H1 (cell line): ENCODE data around the gene POLR3K. TPM values are rescaled to one million over a fixed set of nuclear protein-coding genes. Genes with fewer than 3 reads are reported as not detected.

ENCODE experiments used
- CTCF ChIA-PET: fragments of 300-600 bp; sonication (Branson Sonifier 250); formaldehyde crosslinking; loops from one replicate; lab custom pipeline; 2021; ENCODE audit not compliant: partially characterized antibody; lab: Charles Lee
- POLR2A ChIA-PET: fragments of 300-600 bp; sonication (Branson Sonifier 250); formaldehyde crosslinking; loops from one replicate; lab custom pipeline; 2021; ENCODE audit warnings: inconsistent platforms; ENCODE audit not compliant: partially characterized antibody; lab: Charles Lee
- DNase-seq, 2 experiments: peaks; one replicate each; pipeline versions ENCODE4 v3.0.0 to v3.0.0-alpha.2; 2010 to 2022; ENCODE audit warnings: low spot score in 2 of 2, low read depth in 1 of 2, mixed read lengths in 1 of 2
- FAIRE-seq: peaks from 2 replicates; lab custom pipeline; 2011; peaks lifted over from hg19 to GRCh38; lab: Jason Lieb, UNC
- H2AFZ ChIP-seq: 2 replicates; pipeline ENCODE4 v1.8.1; 2012; ENCODE audit warnings: low read length, inconsistent platforms
- H2AK5ac ChIP-seq: 2 replicates; pipeline ENCODE4 v1.6.1; 2013; ENCODE audit warnings: low read depth, low read length
- H2BK120ac ChIP-seq: replicated peaks from 2 replicates; pipeline ENCODE3; 2013; ENCODE audit warnings: low read depth, low read length, inconsistent platforms
- H2BK12ac ChIP-seq: 2 replicates; pipeline ENCODE4 v1.6.1; 2013; ENCODE audit warnings: low read depth, low read length
- H2BK15ac ChIP-seq: 2 replicates; pipeline ENCODE4 v1.6.1; 2013; ENCODE audit warnings: low read length
- H2BK20ac ChIP-seq: 2 replicates; pipeline ENCODE4 v1.6.1; 2013; ENCODE audit warnings: low read length
- H2BK5ac ChIP-seq: 2 replicates; pipeline ENCODE4 v1.6.1; 2013; ENCODE audit warnings: low read depth, low read length
- H3K14ac ChIP-seq: 2 replicates; pipeline ENCODE4 v1.6.1; 2013; ENCODE audit warnings: inconsistent platforms; ENCODE audit not compliant: insufficient read length
- H3K18ac ChIP-seq: 2 replicates; pipeline ENCODE4 v1.6.1; 2013; ENCODE audit warnings: low read length; ENCODE audit errors: extremely low read depth
- H3K23ac ChIP-seq: 2 replicates; pipeline ENCODE4 v1.6.1; 2013; ENCODE audit warnings: inconsistent platforms; ENCODE audit not compliant: insufficient read length
- H3K23me2 ChIP-seq: 2 replicates; pipeline ENCODE4 v1.6.1; 2013; ENCODE audit warnings: low read depth, low read length
- H3K27ac ChIP-seq: 2 replicates; pipeline ENCODE4 v1.6.1; 2011; ENCODE audit warnings: low read depth, low read length, inconsistent platforms
- H3K27me3 ChIP-seq, 4 experiments: replicated peaks in 1 of 4; 1 replicate in 1 of 4; 2 replicates in 3 of 4; pipeline versions ENCODE4 v1.6.1 to v1.8.1; 2011 to 2013; ENCODE audit warnings: low read length in 3 of 4, mild to moderate bottlenecking in 3 of 4, inconsistent platforms in 2 of 4, mixed read lengths in 2 of 4, moderate library complexity in 1 of 4; ENCODE audit not compliant: control insufficient read depth in 3 of 4, insufficient read depth in 3 of 4; ENCODE audit errors: extremely low read depth in 1 of 4
- H3K36me3 ChIP-seq, 4 experiments: 2 replicates each; pipeline versions ENCODE4 v1.6.1 to v1.8.1; 2011 to 2013; ENCODE audit warnings: mild to moderate bottlenecking in 4 of 4, low read length in 3 of 4, moderate library complexity in 2 of 4, control low read depth in 1 of 4, inconsistent platforms in 1 of 4; ENCODE audit not compliant: insufficient read depth in 4 of 4, control insufficient read depth in 2 of 4
- H3K4ac ChIP-seq: replicated peaks from 2 replicates; pipeline ENCODE3; 2013; ENCODE audit warnings: low read length, low read depth, mixed read lengths, inconsistent platforms; ENCODE audit not compliant: insufficient read length
- H3K4me1 ChIP-seq, 4 experiments: replicated peaks in 1 of 4; 1 replicate in 1 of 4; 2 replicates in 3 of 4; pipeline versions ENCODE4 v1.6.1 to v1.8.1; 2011 to 2013; ENCODE audit warnings: low read length in 3 of 4, inconsistent platforms in 2 of 4, mixed read lengths in 1 of 4; ENCODE audit not compliant: insufficient read depth in 4 of 4, control insufficient read depth in 3 of 4
- H3K4me2 ChIP-seq, 2 experiments: 2 replicates each; pipeline versions ENCODE4 v1.6.1 to v1.8.1; 2011 to 2013; ENCODE audit warnings: low read depth in 2 of 2, low read length in 2 of 2, control low read depth in 1 of 2, inconsistent platforms in 1 of 2, mild to moderate bottlenecking in 1 of 2; ENCODE audit not compliant: insufficient read depth in 1 of 2
- H3K4me3 ChIP-seq, 4 experiments: fragments of 200-600, 300-600 bp in 1 of 4; sonication (generic), shearing (Covaris generic), sonication (Bioruptor Twin) in 1 of 4; 2 replicates each; pipeline versions ENCODE4 v1.5.1 to v1.8.1; 2011 to 2016; ENCODE audit warnings: low read length in 4 of 4, low read depth in 3 of 4, control low read depth in 2 of 4, inconsistent platforms in 2 of 4, mild to moderate bottlenecking in 2 of 4, mixed read lengths in 1 of 4, moderate library complexity in 1 of 4; ENCODE audit not compliant: insufficient read depth in 2 of 4; ENCODE audit errors: extremely low read depth in 1 of 4
- H3K56ac ChIP-seq: replicated peaks from 2 replicates; pipeline ENCODE3; 2013; ENCODE audit warnings: low read depth, mild to moderate bottlenecking, mixed read lengths, low read length, inconsistent platforms; ENCODE audit not compliant: insufficient read length
- H3K79me1 ChIP-seq: 2 replicates; pipeline ENCODE4 v1.6.1; 2013; ENCODE audit warnings: low read depth, low read length, control low read depth
- H3K79me2 ChIP-seq, 2 experiments: 2 replicates each; pipeline versions ENCODE4 v1.6.1 to v1.8.1; 2012 to 2013; ENCODE audit warnings: low read length in 2 of 2, mild to moderate bottlenecking in 2 of 2, inconsistent platforms in 1 of 2; ENCODE audit not compliant: insufficient read depth in 2 of 2, control insufficient read depth in 1 of 2
- H3K9ac ChIP-seq, 4 experiments: replicated peaks in 1 of 4; 1 replicate in 1 of 4; 2 replicates in 3 of 4; pipeline versions ENCODE4 v1.6.1 to v1.8.1; 2011 to 2013; ENCODE audit warnings: low read depth in 3 of 4, low read length in 3 of 4, control low read depth in 2 of 4, mild to moderate bottlenecking in 2 of 4, moderate library complexity in 2 of 4, inconsistent platforms in 1 of 4; ENCODE audit errors: extremely low read depth in 1 of 4
- H3K9me3 ChIP-seq, 2 experiments: 2 replicates each; pipeline versions ENCODE4 v1.6.1 to v1.8.1; 2012 to 2013; ENCODE audit warnings: mild to moderate bottlenecking in 2 of 2, moderate library complexity in 2 of 2, control low read depth in 1 of 2, inconsistent platforms in 1 of 2, low read depth in 1 of 2, low read length in 1 of 2, mixed read lengths in 1 of 2; ENCODE audit not compliant: insufficient read depth in 2 of 2
- H4K20me1 ChIP-seq, 2 experiments: replicated peaks in 1 of 2; 2 replicates each; pipeline versions ENCODE3 to v1.8.1; 2011 to 2013; ENCODE audit warnings: inconsistent platforms in 2 of 2, low read length in 2 of 2, mild to moderate bottlenecking in 1 of 2; ENCODE audit not compliant: insufficient read depth in 2 of 2, control insufficient read depth in 1 of 2
- H4K5ac ChIP-seq: 2 replicates; pipeline ENCODE4 v1.6.1; 2013; ENCODE audit warnings: low read length, low read depth, mixed read lengths, inconsistent platforms; ENCODE audit not compliant: insufficient read length
- H4K8ac ChIP-seq: 2 replicates; pipeline ENCODE4 v1.8.0; 2013; ENCODE audit warnings: mild to moderate bottlenecking, moderate library complexity, low read length, inconsistent platforms; ENCODE audit not compliant: insufficient read depth; ENCODE audit errors: extremely low read depth
- H4K91ac ChIP-seq: replicated peaks from 2 replicates; pipeline ENCODE3; 2013; ENCODE audit warnings: low read length, mixed read lengths, inconsistent platforms; ENCODE audit not compliant: insufficient read length
- CBX8 ChIP-seq: fragments of 300-800, 300-1000 bp; sonication (generic); IDR thresholded peaks from 2 replicates; pipeline ENCODE4 v1.7.1; 2016; ENCODE audit warnings: low read depth, low read length, borderline replicate concordance
- CHD2 ChIP-seq: IDR thresholded peaks from 2 replicates; pipeline ENCODE4 v1.6.1; 2012; ENCODE audit warnings: low read length, improper control_type of control experiment
- EP300 ChIP-seq, 2 experiments: IDR thresholded peaks; 1 replicate in 1 of 2; 2 replicates in 1 of 2; pipeline ENCODE4 v1.6.1; 2011 to 2012; ENCODE audit warnings: low read depth in 2 of 2, low read length in 2 of 2, mild to moderate bottlenecking in 2 of 2, borderline replicate concordance in 1 of 2, inconsistent platforms in 1 of 2, moderate library complexity in 1 of 2
- RNF2 ChIP-seq: fragments of 200-900, 300-1000 bp; sonication (generic); IDR thresholded peaks from 2 replicates; pipeline ENCODE4 v1.7.1; 2016; ENCODE audit warnings: borderline replicate concordance, low read depth, mild to moderate bottlenecking, antibody characterized with exemption, low read length; ENCODE audit not compliant: poor library complexity, severe bottlenecking; ENCODE audit errors: missing control alignments
- SIX5 ChIP-seq: IDR thresholded peaks from 2 replicates; pipeline ENCODE4 v1.6.1; 2011; ENCODE audit warnings: mild to moderate bottlenecking, low read depth, low read length
- WGBS, 2 experiments: shearing (Covaris generic) in 1 of 2; methylation state at CpG; one replicate each; pipeline versions ENCODE4 v1.1.6 to v1.1.7; 2013 to 2015; ENCODE audit warnings: low lambda C conversion rate in 2 of 2, mixed read lengths in 2 of 2, inconsistent platforms in 1 of 2, low coverage in 1 of 2, missing lambda C conversion rate in 1 of 2; ENCODE audit not compliant: insufficient replicate concordance in 2 of 2, insufficient coverage in 1 of 2, insufficient read length in 1 of 2; ENCODE audit errors: extremely low coverage in 1 of 2, missing lambda C conversion rate in 1 of 2; 5-methylcytosine and 5-hydroxymethylcytosine counted together
- polyA plus RNA-seq, 7 experiments: library from polyadenylated mRNA; depleted of rRNA in 3 of 7; stranded (reverse) in 5 of 7; unstranded in 2 of 7; fragments of >200 nt in 5 of 7; fragments of 200-250 nt in 2 of 7; gene quantifications; 1 replicate in 5 of 7; 2 replicates in 1 of 7; 4 replicates in 1 of 7; pipeline versions ENCODE4 v1.2.1 to v1.2.3, GENCODE V29; 2011 to 2013; ENCODE audit warnings: missing spikeins in 2 of 7, mixed read lengths in 2 of 7
- total RNA-seq: library from RNA; stranded (reverse); fragmentation: NEBNext Ultra II Directional; extraction: Animal tissue kit (Norgen Biotek cat#: 25700); gene quantifications from 2 replicates; pipeline ENCODE4 v1.2.1, GENCODE V29; 2021

POLR3K gene
- total and polyA plus RNA-seq, 2 of the 8 experiments (the other 6 are each of a cell fraction or from before 2014, with no cell fraction given) = 45.4 to 80.5 TPM

- H2BK15ac ChIP-seq = no peak overlapping the region
- peaks cover 0 to 3% (median 0%) of the 10 kb centered on the region in 4 experiments; a peak in 2 of 8 replicates for H3K36me3 ChIP-seq
- TF ChIP-seq SIX5 (no peak), CHD2 (no peak), RNF2 (no peak), CBX8 (no peak), EP300 (IDR thresholded peaks at IDR 0.05; ENCODE audit: borderline replicate concordance in 1 of 2, low read depth in 2 of 2, low read length in 2 of 2) (no peak)
- no peak overlapping the region for H3K4me2 ChIP-seq
- WGBS, 2 experiments = 96% methylated on average over 5 of the region's 5 CpGs; no CpG with 5 or more reads in 1 of the 2 experiments
- no peaks in the 10 kb centered on the region for H3K23me2 ChIP-seq
- H3K23ac ChIP-seq = no peak overlapping the region
- H4K91ac ChIP-seq = no peak overlapping the region
- no peak overlapping the region for H2AFZ ChIP-seq
- no peak overlapping the region for H3K56ac ChIP-seq
- no peaks in the 10 kb centered on the region for H3K4me1 ChIP-seq
- no peak overlapping the region for H3K4ac ChIP-seq
- no peaks in the 10 kb centered on the region for H3K9me3 ChIP-seq
- H4K5ac ChIP-seq = no peak overlapping the region
- DNase-seq (no peak), FAIRE-seq (no peak)
- no peak overlapping the region for H3K14ac ChIP-seq
- H3K27ac ChIP-seq = no peak overlapping the region
- no peak overlapping the region for H4K8ac ChIP-seq
- H4K20me1 ChIP-seq = peaks cover 3 to 10% of the 10 kb centered on the region in 2 experiments
- H3K4me3 ChIP-seq = no peak overlapping the region
- no peaks in the 10 kb centered on the region for H3K27me3 ChIP-seq
- H2BK12ac ChIP-seq = no peak overlapping the region
- no peak overlapping the region for H2BK20ac ChIP-seq
- no peaks in the 10 kb centered on the region for H3K79me2 ChIP-seq
- H3K9ac ChIP-seq = no peak overlapping the region
- no peak overlapping the region for H2BK5ac ChIP-seq
- H3K79me1 ChIP-seq = no peaks in the 10 kb centered on the region
- POLR2A ChIA-PET = interaction anchor here (1.2 to 12.4 kb wide), 3 partner anchors 11 to 27 kb away, joined by 3 to 153 read pairs (median 6); partner anchors contain the start of genes MPG and RHBDF1
- CTCF ChIA-PET = interaction anchor here (0.5 to 25.7 kb wide), 10 partner anchors 9 to 268 kb away, joined by 3 to 856 read pairs (median 24); partner anchors contain the start of genes MPG and RHBDF1
- no peak overlapping the region for H2AK5ac ChIP-seq
- no peak overlapping the region for H3K18ac ChIP-seq
- H2BK120ac ChIP-seq = no peak overlapping the region
Measured at GRCh38 chr16:94918-95265, 41.5 kb upstream of the POLR3K start.
